Panc1 (cell line): ENCODE data around the gene CCDC78. TPM values are rescaled to one million over a fixed set of nuclear protein-coding genes. Genes with fewer than 3 reads are reported as not detected.

Source experiments
- ATAC-seq: fragments of 200-7000 bp; cut with Tn5 transposase; 2 replicates; pipeline ENCODE4 v1.9.1; 2020; ENCODE audit warnings: mild to moderate bottlenecking, moderate library complexity
- BruUV-seq: library from RNA; stranded (reverse); fragments of 400-500 nt; replicated peaks from 2 replicates; lab custom pipeline; 2021; lab: Mats Ljungman, UMichigan
- CTCF ChIA-PET: fragments of 300-600 bp; sonication (Branson Sonifier 250); formaldehyde crosslinking; loops from one replicate; lab custom pipeline; 2022; ENCODE audit warnings: antibody characterized with exemption; lab: Charles Lee
- POLR2A ChIA-PET: fragments of 300-600 bp; sonication (Branson Sonifier 250); formaldehyde crosslinking; loops from one replicate; lab custom pipeline; 2022; ENCODE audit warnings: antibody characterized with exemption; lab: Charles Lee
- DNase-seq: peaks from one replicate; pipeline ENCODE4 v3.0.0-alpha.2; 2010; ENCODE audit warnings: low read depth, low spot score
- H3K27ac ChIP-seq: 2 replicates; pipeline ENCODE4 v1.5.1; 2011; ENCODE audit warnings: mild to moderate bottlenecking, low read length, inconsistent platforms
- H3K27me3 ChIP-seq: fragments of 200-500 bp; sonication (Bioruptor generic); 2 replicates; pipeline ENCODE4 v1.6.0; 2014; ENCODE audit warnings: low read length, inconsistent platforms; ENCODE audit not compliant: control insufficient read depth, insufficient read depth
- H3K36me3 ChIP-seq: fragments of 200-500 bp; sonication (Bioruptor generic); 2 replicates; pipeline ENCODE4 v1.5.1; 2014; ENCODE audit warnings: inconsistent platforms, mild to moderate bottlenecking, low read length, moderate library complexity; ENCODE audit not compliant: control insufficient read depth, insufficient read depth
- H3K4me1 ChIP-seq: 2 replicates; pipeline ENCODE4 v1.5.1; 2011; ENCODE audit warnings: inconsistent platforms, mild to moderate bottlenecking, low read length, moderate library complexity; ENCODE audit not compliant: control insufficient read depth, insufficient read depth
- H3K4me3 ChIP-seq, 2 experiments: 2 replicates each; pipeline ENCODE4 v1.5.1; 2011 to 2012; ENCODE audit warnings: low read depth in 2 of 2, low read length in 2 of 2, mild to moderate bottlenecking in 2 of 2, inconsistent platforms in 1 of 2, moderate library complexity in 1 of 2
- H3K9me3 ChIP-seq: fragments of 200-500 bp; sonication (Bioruptor generic); 2 replicates; pipeline ENCODE4 v1.5.1; 2014; ENCODE audit warnings: low read depth, mild to moderate bottlenecking, inconsistent platforms, low read length, moderate library complexity; ENCODE audit not compliant: control insufficient read depth, insufficient read depth
- CTCF ChIP-seq: fragments of 450-650 bp; IDR thresholded peaks from 2 replicates; pipeline ENCODE4 v1.5.1; 2017; ENCODE audit warnings: mild to moderate bottlenecking
- POLR2AphosphoS5 ChIP-seq: IDR thresholded peaks from 2 replicates; pipeline ENCODE4 v1.6.1; 2012; ENCODE audit warnings: mild to moderate bottlenecking, low read depth, low read length, moderate library complexity
- SIN3A ChIP-seq: IDR thresholded peaks from 2 replicates; pipeline ENCODE4 v1.6.1; 2012; ENCODE audit warnings: low read depth, mild to moderate bottlenecking, low read length, moderate library complexity, borderline replicate concordance; ENCODE audit not compliant: insufficient read depth
- TCF7L2 ChIP-seq: IDR thresholded peaks from 2 replicates; pipeline ENCODE4 v1.6.1; 2011; ENCODE audit warnings: mild to moderate bottlenecking, low read depth, low read length, inconsistent platforms
- in situ Hi-C: cut with HindIII; loops from 2 replicates; pipeline ENCODE4 v1.10.0; 2016; ENCODE audit warnings: low sequenced_read_pairs, low pct_unique_long_range_greater_than_20kb
- intact Hi-C: fragments of 100-400 bp; cut with micrococcal nuclease; formaldehyde crosslinking; loops from one replicate; pipeline ENCODE4 v1.10.0; 2022; ENCODE audit not compliant: unreplicated experiment
- total RNA-seq: library from RNA; stranded (reverse); gene quantifications from one replicate; pipeline ENCODE4 v1.2.1, GENCODE V29; 2021; ENCODE audit not compliant: unreplicated experiment
- TF ChIP-seq, protein P1 (sequence below), 2 experiments: IDR thresholded peaks; 2 replicates each; pipeline ENCODE4 v1.6.1; 2011 to 2012; ENCODE audit warnings: low read depth in 2 of 2, control low read depth in 1 of 2, low read length in 1 of 2, mild to moderate bottlenecking in 1 of 2, moderate library complexity in 1 of 2; ENCODE audit not compliant: insufficient read depth in 1 of 2

CCDC78 gene
- total RNA-seq, 1 experiment from 2014 or later: 18.2 TPM

GRCh38 chr16:677316-678190 is 48.7 kb downstream of the CCDC78 start:
- BruUV-seq: no TSS peak
- Histone ChIP-seq H3K4me3 (no peak overlapping the region), H3K9me3 (no peaks in the 10 kb centered on the region), H3K27ac (no peak overlapping the region), H3K27me3 (no peaks in the 10 kb centered on the region), H3K4me1 (peaks cover 31% of the 10 kb centered on the region), H3K36me3 (no peaks in the 10 kb centered on the region)
- POLR2A ChIA-PET: no interaction called here
- intact Hi-C loops: no loop called here
- no peak for TF ChIP-seq CTCF
- TF ChIP-seq POLR2AphosphoS5: no peak
- TF ChIP-seq, protein P1, sequence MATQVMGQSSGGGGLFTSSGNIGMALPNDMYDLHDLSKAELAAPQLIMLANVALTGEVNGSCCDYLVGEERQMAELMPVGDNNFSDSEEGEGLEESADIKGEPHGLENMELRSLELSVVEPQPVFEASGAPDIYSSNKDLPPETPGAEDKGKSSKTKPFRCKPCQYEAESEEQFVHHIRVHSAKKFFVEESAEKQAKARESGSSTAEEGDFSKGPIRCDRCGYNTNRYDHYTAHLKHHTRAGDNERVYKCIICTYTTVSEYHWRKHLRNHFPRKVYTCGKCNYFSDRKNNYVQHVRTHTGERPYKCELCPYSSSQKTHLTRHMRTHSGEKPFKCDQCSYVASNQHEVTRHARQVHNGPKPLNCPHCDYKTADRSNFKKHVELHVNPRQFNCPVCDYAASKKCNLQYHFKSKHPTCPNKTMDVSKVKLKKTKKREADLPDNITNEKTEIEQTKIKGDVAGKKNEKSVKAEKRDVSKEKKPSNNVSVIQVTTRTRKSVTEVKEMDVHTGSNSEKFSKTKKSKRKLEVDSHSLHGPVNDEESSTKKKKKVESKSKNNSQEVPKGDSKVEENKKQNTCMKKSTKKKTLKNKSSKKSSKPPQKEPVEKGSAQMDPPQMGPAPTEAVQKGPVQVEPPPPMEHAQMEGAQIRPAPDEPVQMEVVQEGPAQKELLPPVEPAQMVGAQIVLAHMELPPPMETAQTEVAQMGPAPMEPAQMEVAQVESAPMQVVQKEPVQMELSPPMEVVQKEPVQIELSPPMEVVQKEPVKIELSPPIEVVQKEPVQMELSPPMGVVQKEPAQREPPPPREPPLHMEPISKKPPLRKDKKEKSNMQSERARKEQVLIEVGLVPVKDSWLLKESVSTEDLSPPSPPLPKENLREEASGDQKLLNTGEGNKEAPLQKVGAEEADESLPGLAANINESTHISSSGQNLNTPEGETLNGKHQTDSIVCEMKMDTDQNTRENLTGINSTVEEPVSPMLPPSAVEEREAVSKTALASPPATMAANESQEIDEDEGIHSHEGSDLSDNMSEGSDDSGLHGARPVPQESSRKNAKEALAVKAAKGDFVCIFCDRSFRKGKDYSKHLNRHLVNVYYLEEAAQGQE (IDR thresholded peaks at IDR 0.05; ENCODE audit: insufficient read depth in 1 of 2, low read depth in 2 of 2, low read length in 1 of 2): no peak
- TF ChIP-seq TCF7L2: no peak
- no peak for TF ChIP-seq SIN3A
- in situ Hi-C loops: no loop called here
- ATAC-seq (no peak), DNase-seq (no peak)
- CTCF ChIA-PET: no interaction called here

DNA sequence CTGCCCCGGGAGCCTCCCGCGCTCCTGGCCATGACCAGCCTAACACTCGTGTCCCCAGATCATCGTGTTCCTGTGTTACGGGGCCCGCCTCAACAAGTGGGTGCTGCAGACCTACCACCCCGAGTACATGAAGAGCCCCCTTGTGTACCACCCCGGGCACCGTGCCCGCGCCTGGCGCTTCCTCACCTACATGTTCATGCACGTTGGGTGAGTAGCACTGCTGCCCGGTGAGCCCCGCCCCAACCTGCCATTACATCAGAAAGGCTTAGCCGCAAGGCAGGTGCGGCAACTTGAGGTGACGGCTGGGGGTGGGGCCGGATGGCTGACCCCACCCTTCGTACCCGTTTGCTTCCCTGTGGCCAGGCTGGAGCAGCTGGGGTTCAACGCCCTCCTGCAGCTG is 49.3 kb downstream of the CCDC78 start:
- ChIA-PET POLR2A (interaction anchor here (1.0 kb wide), 1 partner anchor 88 kb away, joined by 3 read pairs; no protein-coding TSS in a partner anchor), CTCF (no interaction called here)
- H3K4me1 ChIP-seq: peaks cover 25% of the 10 kb centered on the region
- H3K9me3 ChIP-seq: no peaks in the 10 kb centered on the region
- no TSS peak for BruUV-seq
- H3K36me3 ChIP-seq: no peaks in the 10 kb centered on the region
- no peaks in the 10 kb centered on the region for H3K27me3 ChIP-seq
- TF ChIP-seq SIN3A (no peak), POLR2AphosphoS5 (no peak), TCF7L2 (no peak), CTCF (no peak)
- TF ChIP-seq, protein P1 (IDR thresholded peaks at IDR 0.05; ENCODE audit: insufficient read depth in 1 of 2, low read depth in 2 of 2, low read length in 1 of 2): no peak
- intact Hi-C loops: no loop called here
- DNase-seq: no peak
- in situ Hi-C loops: no loop called here
- ATAC-seq: no peak
- H3K4me3 ChIP-seq: no peak overlapping the region
- no peak overlapping the region for H3K27ac ChIP-seq
